ENCODE measurements around the gene NPAS3.

DNA sequence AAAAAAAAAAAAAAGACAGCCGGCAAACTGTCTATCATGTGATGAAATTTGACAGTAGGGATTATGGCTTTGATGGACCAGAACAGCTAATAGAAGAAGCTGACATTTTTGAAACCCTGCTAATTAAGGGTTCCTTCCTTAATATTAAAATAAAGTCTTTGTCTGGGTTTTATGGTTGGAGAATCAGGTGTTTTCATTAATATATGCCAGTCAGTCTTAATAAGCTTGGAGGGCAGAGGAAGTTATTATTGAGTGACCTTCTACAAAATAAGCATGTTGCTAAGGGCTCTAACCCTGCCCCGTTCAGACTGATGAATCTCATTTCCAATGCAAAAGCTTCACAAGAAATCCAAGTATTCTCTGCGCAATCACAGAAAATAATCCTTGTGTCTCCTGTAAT lies 722.4 kb downstream of the NPAS3 start:
- TF ChIP-seq ZNF114 (tag by site-specific recombination; IDR thresholded peaks at IDR 0.05) = no peak
- TF ChIP-seq, protein P1, sequence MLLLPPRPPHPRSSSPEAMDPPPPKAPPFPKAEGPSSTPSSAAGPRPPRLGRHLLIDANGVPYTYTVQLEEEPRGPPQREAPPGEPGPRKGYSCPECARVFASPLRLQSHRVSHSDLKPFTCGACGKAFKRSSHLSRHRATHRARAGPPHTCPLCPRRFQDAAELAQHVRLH (tag by site-specific recombination; IDR thresholded peaks at IDR 0.05) = no peak
- TF ChIP-seq ZBTB8A (tag by site-specific recombination; IDR thresholded peaks at IDR 0.05) = no peak
- TF ChIP-seq, protein P2, sequence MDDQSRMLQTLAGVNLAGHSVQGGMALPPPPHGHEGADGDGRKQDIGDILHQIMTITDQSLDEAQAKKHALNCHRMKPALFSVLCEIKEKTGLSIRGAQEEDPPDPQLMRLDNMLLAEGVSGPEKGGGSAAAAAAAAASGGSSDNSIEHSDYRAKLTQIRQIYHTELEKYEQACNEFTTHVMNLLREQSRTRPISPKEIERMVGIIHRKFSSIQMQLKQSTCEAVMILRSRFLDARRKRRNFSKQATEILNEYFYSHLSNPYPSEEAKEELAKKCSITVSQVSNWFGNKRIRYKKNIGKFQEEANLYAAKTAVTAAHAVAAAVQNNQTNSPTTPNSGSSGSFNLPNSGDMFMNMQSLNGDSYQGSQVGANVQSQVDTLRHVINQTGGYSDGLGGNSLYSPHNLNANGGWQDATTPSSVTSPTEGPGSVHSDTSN (CRISPR knock-in tag; IDR thresholded peaks at IDR 0.05) = no peak
